Chondrocyte (in vitro differentiated cells): ENCODE measurements around the gene RHBDF2. TPM values are rescaled to one million over a fixed set of nuclear protein-coding genes. Genes with fewer than 3 reads are reported as not detected.

ENCODE experiments used
- DNase-seq: peaks from one replicate; pipeline ENCODE4 v3.0.0; 2021; ENCODE audit warnings: mixed read lengths, low spot score
- H3K27ac Mint-ChIP-seq: one replicate; pipeline ENCODE4 v1.8.0; 2021; ENCODE audit warnings: mild to moderate bottlenecking, moderate library complexity, mixed read lengths; ENCODE audit not compliant: unreplicated experiment
- H3K27me3 Mint-ChIP-seq: 2 replicates; pipeline ENCODE4 v1.8.0; 2021; ENCODE audit warnings: low read depth, mixed read lengths
- H3K36me3 Mint-ChIP-seq: 2 replicates; pipeline ENCODE4 v1.8.0; 2021; ENCODE audit warnings: low read depth, mixed read lengths
- H3K4me1 Mint-ChIP-seq: 2 replicates; pipeline ENCODE4 v1.8.0; 2021; ENCODE audit warnings: low read depth, mild to moderate bottlenecking, mixed read lengths
- H3K4me3 Mint-ChIP-seq: one replicate; pipeline ENCODE4 v1.8.0; 2021; ENCODE audit warnings: mild to moderate bottlenecking, moderate library complexity, mixed read lengths; ENCODE audit not compliant: unreplicated experiment
- H3K9me3 Mint-ChIP-seq: 2 replicates; pipeline ENCODE4 v1.8.0; 2021; ENCODE audit warnings: low read depth, mixed read lengths
- total RNA-seq: library from RNA; stranded (reverse); gene quantifications from 3 replicates; pipeline ENCODE4 v1.2.1, GENCODE V29; 2021
- TF ChIP-seq, protein P1 (sequence below): fragments of 200-600 bp; sonication (generic); IDR thresholded peaks from 2 replicates; pipeline ENCODE4 v1.5.0; 2021; ENCODE audit warnings: antibody characterized with exemption, mild to moderate bottlenecking, moderate library complexity

The RHBDF2 gene
- total RNA-seq, 1 donor from 2014 or later = 5.4 TPM

DNA sequence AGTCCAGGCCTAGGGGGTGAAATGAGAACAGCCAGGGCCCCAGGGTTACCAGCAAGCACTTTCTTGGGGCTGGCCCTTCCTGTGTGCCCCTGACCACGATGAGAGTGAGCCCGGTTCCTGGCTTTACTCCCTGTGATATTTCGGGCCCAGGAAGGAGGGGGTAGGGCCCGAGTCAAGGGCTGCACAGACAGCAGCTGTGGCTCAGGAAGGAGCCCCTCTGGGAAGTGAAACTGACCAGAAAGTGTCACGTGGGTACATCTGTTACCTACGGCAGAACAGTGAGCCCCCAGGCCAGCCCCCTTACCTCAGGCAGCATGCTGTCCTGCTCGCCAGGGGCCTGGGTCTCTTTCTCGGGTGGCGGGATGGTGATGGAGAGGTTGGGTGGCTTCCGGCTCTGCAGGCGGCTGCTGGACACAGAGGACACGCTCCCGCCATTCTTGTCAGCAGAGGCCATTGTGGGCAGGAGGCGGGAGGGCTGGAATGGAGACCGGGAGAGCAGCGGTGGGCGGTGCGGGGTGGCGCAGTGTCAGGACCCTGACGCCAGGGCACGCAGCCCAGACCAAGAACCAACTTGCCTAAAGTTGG, 20.1 kb downstream of the RHBDF2 start:
- Mint-ChIP-seq H3K9me3 (no peaks in the 10 kb centered on the region), H3K27me3 (no peaks in the 10 kb centered on the region), H3K4me1 (peaks cover 8% of the 10 kb centered on the region), H3K27ac (no peak overlapping the region), H3K36me3 (no peaks in the 10 kb centered on the region), H3K4me3 (no peak overlapping the region)
- TF ChIP-seq, protein P1, sequence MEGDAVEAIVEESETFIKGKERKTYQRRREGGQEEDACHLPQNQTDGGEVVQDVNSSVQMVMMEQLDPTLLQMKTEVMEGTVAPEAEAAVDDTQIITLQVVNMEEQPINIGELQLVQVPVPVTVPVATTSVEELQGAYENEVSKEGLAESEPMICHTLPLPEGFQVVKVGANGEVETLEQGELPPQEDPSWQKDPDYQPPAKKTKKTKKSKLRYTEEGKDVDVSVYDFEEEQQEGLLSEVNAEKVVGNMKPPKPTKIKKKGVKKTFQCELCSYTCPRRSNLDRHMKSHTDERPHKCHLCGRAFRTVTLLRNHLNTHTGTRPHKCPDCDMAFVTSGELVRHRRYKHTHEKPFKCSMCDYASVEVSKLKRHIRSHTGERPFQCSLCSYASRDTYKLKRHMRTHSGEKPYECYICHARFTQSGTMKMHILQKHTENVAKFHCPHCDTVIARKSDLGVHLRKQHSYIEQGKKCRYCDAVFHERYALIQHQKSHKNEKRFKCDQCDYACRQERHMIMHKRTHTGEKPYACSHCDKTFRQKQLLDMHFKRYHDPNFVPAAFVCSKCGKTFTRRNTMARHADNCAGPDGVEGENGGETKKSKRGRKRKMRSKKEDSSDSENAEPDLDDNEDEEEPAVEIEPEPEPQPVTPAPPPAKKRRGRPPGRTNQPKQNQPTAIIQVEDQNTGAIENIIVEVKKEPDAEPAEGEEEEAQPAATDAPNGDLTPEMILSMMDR = no peak
- DNase-seq = no peak

DNA sequence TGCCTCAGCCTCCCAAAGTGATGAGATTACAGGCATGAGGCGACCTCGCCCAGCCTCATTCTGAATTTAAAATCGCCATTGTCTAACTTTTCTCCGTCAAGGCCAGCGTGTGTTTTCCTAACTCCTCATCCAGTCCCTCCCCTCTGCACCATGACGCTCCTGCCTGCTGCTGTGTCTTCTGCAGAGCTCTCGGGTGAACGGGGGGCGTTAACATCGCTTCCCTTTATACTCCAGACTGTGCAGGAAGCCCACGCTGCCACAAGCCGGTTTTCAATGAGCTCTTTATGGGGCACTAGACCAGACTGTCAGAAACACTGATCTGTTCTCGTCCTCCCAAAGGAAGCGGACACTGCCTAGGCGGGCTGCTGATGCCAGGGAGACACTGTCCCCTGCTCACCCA, 20.6 kb downstream of the RHBDF2 start:
- H3K27ac Mint-ChIP-seq = no peak overlapping the region
- peaks cover 6% of the 10 kb centered on the region for H3K4me1 Mint-ChIP-seq
- no peaks in the 10 kb centered on the region for H3K27me3 Mint-ChIP-seq
- DNase-seq = no peak
- no peaks in the 10 kb centered on the region for H3K9me3 Mint-ChIP-seq
- no peak overlapping the region for H3K4me3 Mint-ChIP-seq
- TF ChIP-seq, protein P1 = no peak
- H3K36me3 Mint-ChIP-seq = no peaks in the 10 kb centered on the region

DNA sequence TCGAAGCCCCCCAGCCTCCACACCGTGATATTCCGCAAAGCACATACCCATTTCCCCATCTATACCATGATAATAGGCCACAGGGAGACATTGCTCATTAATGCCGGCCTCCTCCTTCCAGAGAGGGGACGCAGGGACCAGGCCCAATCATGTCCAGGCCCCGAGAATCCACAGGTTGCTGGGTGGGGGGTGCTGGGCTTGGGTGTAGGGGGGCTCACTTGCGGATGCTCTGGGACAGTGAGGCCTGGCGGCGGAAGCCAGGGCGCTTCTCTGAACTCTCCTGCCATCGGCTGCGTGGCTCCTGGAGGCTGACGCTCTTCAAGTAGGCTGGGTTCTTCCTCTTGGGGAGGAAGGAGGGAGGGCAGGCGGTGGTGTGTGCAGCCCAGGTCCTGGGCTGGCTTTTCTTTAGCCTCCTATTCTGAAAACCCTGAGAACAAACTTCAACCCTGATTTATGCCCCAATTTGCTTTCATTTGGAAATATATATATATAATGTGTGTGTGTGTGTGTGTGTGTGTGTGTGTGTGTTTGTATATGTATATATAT, 21.6 kb downstream of the RHBDF2 start:
- Mint-ChIP-seq H3K27me3 (no peaks in the 10 kb centered on the region), H3K4me1 (peaks cover 4% of the 10 kb centered on the region), H3K4me3 (no peak overlapping the region), H3K27ac (no peak overlapping the region), H3K36me3 (no peaks in the 10 kb centered on the region), H3K9me3 (no peaks in the 10 kb centered on the region)
- no peak for DNase-seq
- TF ChIP-seq, protein P1 = no peak

DNA sequence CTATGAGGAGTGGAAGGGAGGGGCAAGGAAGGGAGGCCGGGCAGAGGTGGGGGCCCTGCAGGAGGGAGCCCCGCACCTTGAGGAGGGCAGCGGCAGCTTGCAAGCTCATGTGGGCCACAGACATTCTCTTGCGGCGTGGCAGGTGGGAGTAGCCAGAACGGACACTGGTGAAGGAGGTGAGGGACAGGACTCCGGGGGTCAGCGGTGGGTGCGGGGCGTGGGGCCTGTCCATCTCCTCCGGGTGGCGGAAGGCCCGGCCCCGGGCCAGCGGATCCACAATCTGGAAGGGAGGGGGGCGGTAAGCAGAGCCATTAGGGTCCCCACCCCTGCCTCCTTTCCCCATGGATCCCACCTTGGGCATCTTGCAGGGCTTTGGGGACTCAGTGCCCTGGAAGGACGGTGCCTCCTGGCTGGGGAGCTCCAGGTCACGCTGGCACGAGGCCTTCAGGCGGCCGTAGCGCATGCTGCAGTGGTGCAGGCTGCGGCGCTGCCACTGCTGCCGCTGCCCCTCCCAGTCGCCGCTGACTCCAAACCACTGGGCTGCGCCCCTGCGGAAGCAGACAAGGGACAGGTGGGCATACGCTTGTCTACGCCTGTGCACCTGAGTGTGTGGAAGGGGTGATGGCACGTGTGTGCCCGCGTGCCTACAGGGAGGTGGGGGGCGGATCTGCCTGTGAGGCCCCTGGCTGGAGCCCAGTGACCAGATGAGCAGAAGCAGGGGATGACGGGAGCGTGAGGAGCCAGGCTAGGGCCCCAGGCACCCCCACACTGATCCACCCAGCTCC, 22.3 kb downstream of the RHBDF2 start:
- TF ChIP-seq, protein P1 = no peak
- H3K27ac Mint-ChIP-seq = no peak overlapping the region
- no peaks in the 10 kb centered on the region for H3K9me3 Mint-ChIP-seq
- H3K4me1 Mint-ChIP-seq = peaks cover 4% of the 10 kb centered on the region
- no peak for DNase-seq
- H3K4me3 Mint-ChIP-seq = no peak overlapping the region
- no peaks in the 10 kb centered on the region for H3K36me3 Mint-ChIP-seq
- no peaks in the 10 kb centered on the region for H3K27me3 Mint-ChIP-seq

DNA sequence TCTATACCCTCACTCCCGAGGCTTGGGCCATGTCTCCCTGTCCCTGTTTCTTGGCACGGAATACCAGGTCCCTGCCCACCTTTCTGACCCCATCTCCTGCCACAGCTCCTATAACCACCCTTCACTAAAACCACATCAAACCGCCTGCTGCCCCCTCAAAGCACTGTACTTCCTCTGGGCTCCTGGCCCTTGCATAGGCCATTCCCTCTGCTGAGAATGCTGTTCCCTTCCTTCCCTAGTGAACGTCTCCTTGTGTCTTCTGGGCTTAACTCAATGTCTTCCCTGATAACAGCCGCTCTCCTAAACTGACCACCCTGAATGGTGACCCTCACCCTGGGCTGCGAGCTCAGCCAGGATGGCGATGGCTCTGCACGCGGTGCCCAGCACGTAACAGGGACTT, 23.1 kb downstream of the RHBDF2 start:
- H3K27ac Mint-ChIP-seq = no peak overlapping the region
- TF ChIP-seq, protein P1 = no peak
- no peak for DNase-seq
- peaks cover 4% of the 10 kb centered on the region for H3K4me1 Mint-ChIP-seq
- no peaks in the 10 kb centered on the region for H3K27me3 Mint-ChIP-seq
- H3K36me3 Mint-ChIP-seq = no peaks in the 10 kb centered on the region
- H3K4me3 Mint-ChIP-seq = no peak overlapping the region
- H3K9me3 Mint-ChIP-seq = no peaks in the 10 kb centered on the region
